ENCODE results near the gene SCRT2.

GRCh38 chr20:682123-682522, 6.5 kb upstream of the SCRT2 start:
- TF ChIP-seq POLR2A (IDR thresholded peaks at IDR 0.05) = no peak
- no peak for TF ChIP-seq CTCF (IDR thresholded peaks at IDR 0.05)
- no peak for TF ChIP-seq POLR2AphosphoS5 (IDR thresholded peaks at IDR 0.05)

All from sigmoid colon (tissue), 4 donors.